GM10266 (cell line): ENCODE results near the gene ALK.

ENCODE experiments used
- DNase-seq: peaks from one replicate; pipeline ENCODE4 v3.0.0; 2012; ENCODE audit errors: extremely low spot score
- CTCF ChIP-seq: IDR thresholded peaks from 2 replicates; pipeline ENCODE4 v1.5.1; 2012; ENCODE audit warnings: mild to moderate bottlenecking, low read depth; ENCODE audit not compliant: control insufficient read depth, insufficient read depth; ENCODE audit errors: missing control alignments

Gene ALK

GRCh38 chr2:29314816-29315571, 606.4 kb downstream of the ALK start:
- no peak for TF ChIP-seq CTCF
- DNase-seq: peak; percentile 45

- TF ChIP-seq CTCF: no peak
- no peak for DNase-seq
These were observed 609.9 kb downstream of the ALK start for GRCh38 chr2:29311458-29311857.

GRCh38 chr2:29310650-29311348, 610.6 kb downstream of the ALK start:
- no peak for DNase-seq
- no peak for TF ChIP-seq CTCF

GRCh38 chr2:29309090-29310029, 612.0 kb downstream of the ALK start:
- peak; percentile 80 for TF ChIP-seq CTCF
- peak; percentile 60 for DNase-seq

GRCh38 chr2:29308366-29308765, 613.0 kb downstream of the ALK start:
- DNase-seq: no peak
- no peak for TF ChIP-seq CTCF

- TF ChIP-seq CTCF: no peak
- DNase-seq: no peak
These were observed 613.9 kb downstream of the ALK start for GRCh38 chr2:29307519-29307918.

- DNase-seq: no peak
- TF ChIP-seq CTCF: no peak
These were observed 615.6 kb downstream of the ALK start for GRCh38 chr2:29305762-29306161.
